MM.1S (cell line): ENCODE results near the gene ZAP70.

Source experiments
- EZH2 ChIP-seq: fragments of 300-600 bp; sonication (generic); optimal IDR thresholded peaks from 2 replicates; pipeline ENCODE3; 2017; ENCODE audit warnings: low read depth, mild to moderate bottlenecking, antibody characterized with exemption, low read length, mixed read lengths
- EZH2phosphoT487 ChIP-seq: fragments of 300-600 bp; sonication (generic); IDR thresholded peaks from 2 replicates; pipeline ENCODE4 v1.6.1; 2018; ENCODE audit warnings: antibody characterized with exemption, low read length
- TF ChIP-seq, protein P1 (sequence below): fragments of 300-600 bp; sonication (generic); IDR thresholded peaks from 2 replicates; pipeline ENCODE4 v1.5.1; 2016; ENCODE audit warnings: antibody characterized with exemption, low read length, mixed read lengths

DNA sequence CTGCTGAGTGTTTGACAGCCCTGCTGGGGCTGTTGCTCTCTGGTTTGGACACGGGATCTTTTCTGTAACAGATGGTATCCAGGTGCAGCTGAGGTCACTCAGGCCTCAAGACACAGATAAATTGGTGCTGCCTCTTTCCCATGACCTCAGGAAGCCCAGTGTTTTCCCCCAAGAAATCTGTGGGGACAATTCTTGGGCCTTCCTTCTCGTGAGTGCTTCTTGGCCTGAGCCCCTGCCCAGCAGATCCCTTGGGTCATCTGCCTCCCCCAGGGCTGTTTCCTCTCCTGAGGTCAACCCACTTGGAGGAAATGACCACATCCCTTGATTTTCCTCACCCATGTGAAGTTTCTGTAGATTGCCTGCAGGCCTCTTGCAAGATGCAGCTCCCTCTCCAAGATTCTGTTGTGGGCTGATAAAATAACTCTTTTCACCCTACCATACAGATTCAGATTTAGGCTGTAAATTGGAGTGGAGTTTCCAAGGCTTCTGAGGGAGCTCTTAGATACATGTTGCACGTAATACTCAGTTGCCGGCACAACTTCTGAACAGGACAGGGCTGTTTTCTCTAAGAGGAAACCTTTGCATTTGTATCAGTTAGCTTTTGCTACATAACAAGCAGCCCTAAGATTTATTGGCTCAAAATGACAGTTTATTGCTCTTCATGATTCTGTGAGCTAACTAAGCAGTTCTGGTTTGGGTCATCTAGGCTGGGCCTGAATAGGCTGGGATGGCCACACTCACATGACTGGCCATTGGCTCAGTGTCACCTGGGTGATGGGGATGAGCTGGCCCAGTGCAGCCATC, 13.1 kb downstream of the ZAP70 start:
- TF ChIP-seq, protein P1, sequence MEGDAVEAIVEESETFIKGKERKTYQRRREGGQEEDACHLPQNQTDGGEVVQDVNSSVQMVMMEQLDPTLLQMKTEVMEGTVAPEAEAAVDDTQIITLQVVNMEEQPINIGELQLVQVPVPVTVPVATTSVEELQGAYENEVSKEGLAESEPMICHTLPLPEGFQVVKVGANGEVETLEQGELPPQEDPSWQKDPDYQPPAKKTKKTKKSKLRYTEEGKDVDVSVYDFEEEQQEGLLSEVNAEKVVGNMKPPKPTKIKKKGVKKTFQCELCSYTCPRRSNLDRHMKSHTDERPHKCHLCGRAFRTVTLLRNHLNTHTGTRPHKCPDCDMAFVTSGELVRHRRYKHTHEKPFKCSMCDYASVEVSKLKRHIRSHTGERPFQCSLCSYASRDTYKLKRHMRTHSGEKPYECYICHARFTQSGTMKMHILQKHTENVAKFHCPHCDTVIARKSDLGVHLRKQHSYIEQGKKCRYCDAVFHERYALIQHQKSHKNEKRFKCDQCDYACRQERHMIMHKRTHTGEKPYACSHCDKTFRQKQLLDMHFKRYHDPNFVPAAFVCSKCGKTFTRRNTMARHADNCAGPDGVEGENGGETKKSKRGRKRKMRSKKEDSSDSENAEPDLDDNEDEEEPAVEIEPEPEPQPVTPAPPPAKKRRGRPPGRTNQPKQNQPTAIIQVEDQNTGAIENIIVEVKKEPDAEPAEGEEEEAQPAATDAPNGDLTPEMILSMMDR: no peak
- no peak for TF ChIP-seq EZH2phosphoT487
- TF ChIP-seq EZH2: no peak
